H54 (cell line): ENCODE results near the gene HRH1.
"Not testable (repeated sequence)": the region's sequence is repeated elsewhere in the genome, so short reads cannot be mapped to it uniquely, and the experiment has no call there.

Experiments used
- DNase-seq: peaks from one replicate; pipeline ENCODE4 v3.0.0; 2011; ENCODE audit warnings: low spot score, mixed read lengths; ENCODE audit not compliant: insufficient read length
- FAIRE-seq: peaks from 3 replicates; lab custom pipeline; 2011; peaks lifted over from hg19 to GRCh38; lab: Jason Lieb, UNC
- POLR2A ChIP-seq: IDR thresholded peaks from 2 replicates; pipeline ENCODE4 v1.6.1; 2011; ENCODE audit warnings: low read depth, mild to moderate bottlenecking, low read length

The HRH1 gene

GRCh38 chr3:11197484-11197883 lies 43.2 kb downstream of the HRH1 start:
- DNase-seq (no peak), FAIRE-seq (no peak)
- TF ChIP-seq POLR2A, result no peak

GRCh38 chr3:11198070-11198469 lies 43.8 kb downstream of the HRH1 start:
- no peak for DNase-seq
- no peak for TF ChIP-seq POLR2A
- no peak for FAIRE-seq

GRCh38 chr3:11198495-11198894 lies 44.2 kb downstream of the HRH1 start:
- FAIRE-seq, result no peak
- no peak for DNase-seq
- TF ChIP-seq POLR2A, result no peak

GRCh38 chr3:11199902-11200845 lies 45.9 kb downstream of the HRH1 start:
- DNase-seq (no peak), FAIRE-seq (no peak)
- no peak for TF ChIP-seq POLR2A

- FAIRE-seq (peak; percentile 15), DNase-seq (no peak)
- TF ChIP-seq POLR2A, result no peak
Measured at GRCh38 chr3:11201251-11202019, 47.1 kb downstream of the HRH1 start.

- no peak for FAIRE-seq
- DNase-seq, result no peak
- no peak for TF ChIP-seq POLR2A
Measured at GRCh38 chr3:11203961-11204360, 49.7 kb downstream of the HRH1 start.

- DNase-seq (no peak), FAIRE-seq (no peak)
- TF ChIP-seq POLR2A, result no peak
Measured at GRCh38 chr3:11204697-11205348, 50.5 kb downstream of the HRH1 start.

DNA sequence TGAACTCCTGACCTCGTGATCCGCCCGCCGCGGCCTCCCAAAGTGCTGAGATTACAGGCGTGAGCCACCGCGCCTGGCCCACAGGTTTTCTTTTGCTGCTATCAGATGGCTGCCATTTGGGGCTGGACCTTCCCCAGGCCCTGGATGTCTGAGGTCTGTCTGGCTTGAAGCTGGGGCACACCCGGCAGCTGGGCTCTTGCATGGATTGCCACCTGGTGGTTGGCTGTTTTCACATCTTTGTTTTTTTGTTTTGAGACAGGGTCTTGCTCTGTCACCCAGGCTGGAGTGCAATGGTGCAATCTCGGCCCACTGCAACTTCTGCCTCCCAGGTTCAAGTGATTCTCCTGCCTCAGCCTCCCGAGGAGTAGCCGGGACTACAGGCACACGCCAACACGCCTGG lies 51.6 kb downstream of the HRH1 start:
- FAIRE-seq, DNase-seq: not testable (repeated sequence)

GRCh38 chr3:11206316-11206715 lies 52.0 kb downstream of the HRH1 start:
- DNase-seq (no peak), FAIRE-seq (no peak)
- TF ChIP-seq POLR2A, result no peak

- TF ChIP-seq POLR2A, result no peak
- DNase-seq (no peak), FAIRE-seq (no peak)
Measured at GRCh38 chr3:11206953-11207352, 52.7 kb downstream of the HRH1 start.

- FAIRE-seq, result no peak
- no peak for TF ChIP-seq POLR2A
- no peak for DNase-seq
Measured at GRCh38 chr3:11211531-11212298, 57.4 kb downstream of the HRH1 start.

DNA sequence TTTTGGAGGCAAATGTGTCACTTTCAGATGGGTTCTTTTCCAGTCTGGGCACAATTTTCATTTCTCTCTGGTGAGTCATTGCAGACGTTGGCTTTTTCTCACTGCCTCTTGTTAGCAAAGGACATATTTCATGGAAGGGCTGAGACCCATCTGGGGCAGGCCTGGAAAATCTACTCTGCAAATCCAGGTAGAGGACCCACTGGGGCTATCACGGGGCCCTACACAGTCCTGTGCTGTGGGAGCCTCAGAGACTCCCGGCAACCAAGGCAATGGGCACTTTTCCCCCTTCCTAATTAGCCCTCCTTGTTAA lies 58.0 kb downstream of the HRH1 start:
- no peak for DNase-seq
- FAIRE-seq, result no peak
- no peak for TF ChIP-seq POLR2A

DNA sequence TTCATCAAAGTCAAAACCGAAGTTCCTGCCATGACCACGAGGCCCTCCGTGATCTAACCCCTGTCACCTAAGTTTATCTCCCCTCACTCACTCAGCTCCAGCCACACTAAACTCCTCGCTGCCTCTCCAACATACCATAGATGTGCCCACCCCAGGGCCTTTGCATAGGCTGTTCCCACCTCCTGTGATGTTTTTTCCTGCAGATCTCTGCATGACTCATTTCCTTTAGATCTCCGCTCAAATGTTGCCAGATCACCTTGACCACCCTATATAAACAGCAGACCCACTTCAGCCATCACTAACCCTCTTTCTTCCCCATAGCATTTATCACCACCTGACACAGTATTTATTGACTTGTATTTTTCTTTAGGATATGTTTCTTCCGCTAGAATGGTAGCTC lies 58.5 kb downstream of the HRH1 start:
- FAIRE-seq, result no peak
- no peak for DNase-seq
- TF ChIP-seq POLR2A, result no peak
